Measurements from ENCODE around the gene RAI1. TPM values are rescaled to one million over a fixed set of nuclear protein-coding genes. Genes with fewer than 3 reads are reported as not detected.
A peak's percentile ranks its signal among the peaks of the same experiment; 100 is the strongest.

RAI1 gene
- total RNA-seq, 2 experiments from 2014 or later, result 9.2 to 12.0 TPM

DNA sequence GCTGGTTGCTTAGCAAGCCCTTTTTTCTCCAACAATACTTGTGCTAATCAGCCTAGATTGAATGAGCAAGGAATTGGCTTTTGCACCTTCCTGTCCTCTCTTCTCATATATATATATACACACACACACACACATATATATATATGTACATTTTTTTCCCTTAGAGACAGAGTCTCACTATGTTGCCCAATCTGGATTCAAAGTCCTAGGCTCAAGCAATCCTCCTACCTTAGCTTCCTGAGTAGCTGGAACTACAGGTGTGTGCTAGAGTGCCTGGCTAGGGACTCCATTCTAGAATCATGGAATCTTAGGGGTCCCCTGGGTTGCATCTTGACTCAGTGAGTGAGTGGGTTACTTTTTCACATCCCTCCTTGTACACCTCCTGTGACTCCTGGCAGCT lies 27.0 kb downstream of the RAI1 start:
- H3K9me3 Mint-ChIP-seq, result no peaks in the 10 kb centered on the region
- H3K36me3 Mint-ChIP-seq (ENCODE audit: low read depth), result no peaks in the 10 kb centered on the region
- H3K27me3 Mint-ChIP-seq (ENCODE audit: low read depth), result no peaks in the 10 kb centered on the region
- no peak overlapping the region for H3K27ac Mint-ChIP-seq
- H3K4me3 Mint-ChIP-seq, result no peak overlapping the region
- intact Hi-C loops (cut with micrococcal nuclease), result no loop called here
- peaks cover 13% of the 10 kb centered on the region for H3K4me1 Mint-ChIP-seq (ENCODE audit: low read depth)
- no peak for DNase-seq
- CTCF ChIA-PET, result no interaction called here

DNA sequence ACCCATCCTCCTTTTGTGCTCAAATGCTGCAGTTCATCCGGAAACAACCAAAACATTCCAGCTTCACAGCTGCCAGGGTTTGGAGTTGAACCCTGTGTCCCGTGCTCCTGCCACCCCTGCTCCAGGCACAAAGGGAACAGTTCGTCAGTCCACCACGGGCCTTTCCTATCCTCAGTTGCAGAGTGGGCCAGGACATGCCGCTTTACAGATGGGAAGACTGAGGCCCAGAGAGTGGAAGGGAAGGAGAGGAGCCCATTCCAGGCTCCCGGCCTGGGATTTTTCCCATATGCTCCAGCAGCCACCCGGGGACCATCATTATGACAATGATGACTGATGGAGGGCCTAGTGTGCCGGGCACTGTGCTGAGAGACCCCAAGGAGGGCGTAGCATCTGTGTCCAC lies 27.6 kb downstream of the RAI1 start:
- Mint-ChIP-seq H3K4me1 (ENCODE audit: low read depth) (peaks cover 12% of the 10 kb centered on the region), H3K27ac (no peak overlapping the region), H3K36me3 (ENCODE audit: low read depth) (no peaks in the 10 kb centered on the region), H3K9me3 (no peaks in the 10 kb centered on the region), H3K27me3 (ENCODE audit: low read depth) (no peaks in the 10 kb centered on the region), H3K4me3 (no peak overlapping the region)
- CTCF ChIA-PET, result no interaction called here
- no peak for DNase-seq
- intact Hi-C loops (cut with micrococcal nuclease), result no loop called here

DNA sequence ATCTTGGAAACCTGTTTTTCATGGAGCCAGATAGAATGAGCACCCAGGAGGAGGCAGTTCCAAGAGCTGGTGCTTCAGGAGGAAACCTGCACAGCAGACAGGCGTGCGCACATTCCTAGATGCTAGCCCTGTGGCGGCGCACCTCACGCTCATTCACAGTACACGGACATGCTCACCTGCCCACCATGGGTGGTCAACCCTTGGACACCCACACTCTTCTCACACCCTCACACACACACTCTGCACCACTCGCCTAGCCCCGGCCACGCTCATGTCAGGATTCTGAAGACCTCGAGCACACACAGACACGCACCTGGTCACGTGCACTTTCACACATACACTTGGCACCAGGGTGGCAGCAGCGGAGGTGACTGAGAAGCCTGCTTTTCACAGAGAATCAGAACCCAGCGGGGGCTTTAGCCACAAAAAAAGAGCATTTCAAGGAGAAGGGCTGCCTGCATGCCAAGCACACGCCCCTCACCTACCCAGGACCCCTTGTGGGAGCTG lies 28.6 kb downstream of the RAI1 start:
- CTCF ChIA-PET, result no interaction called here
- Mint-ChIP-seq H3K4me3 (no peak overlapping the region), H3K9me3 (no peaks in the 10 kb centered on the region), H3K27me3 (ENCODE audit: low read depth) (no peaks in the 10 kb centered on the region), H3K27ac (no peak overlapping the region), H3K4me1 (ENCODE audit: low read depth) (peaks cover 17% of the 10 kb centered on the region), H3K36me3 (ENCODE audit: low read depth) (no peaks in the 10 kb centered on the region)
- no peak for DNase-seq
- intact Hi-C loops (cut with micrococcal nuclease), result no loop called here

DNA sequence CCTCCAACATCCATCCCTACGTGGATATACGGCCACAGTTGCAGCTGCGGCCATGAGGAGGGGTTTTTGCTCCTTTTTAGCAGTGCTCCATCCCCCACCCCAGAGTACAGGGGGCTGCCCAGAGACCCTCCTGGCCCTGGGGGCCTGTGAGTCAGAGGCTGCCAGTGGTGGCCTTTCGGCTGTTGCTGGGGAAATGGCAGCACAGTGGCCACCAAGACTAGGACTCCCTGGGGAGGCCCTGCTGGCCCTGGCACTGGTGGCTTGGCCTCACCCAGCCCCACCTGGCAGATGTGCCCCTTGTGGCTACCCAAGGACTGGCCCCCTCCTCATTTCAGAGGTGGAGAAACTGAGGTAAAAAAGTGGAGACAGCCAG lies 29.1 kb downstream of the RAI1 start:
- H3K4me3 Mint-ChIP-seq, result no peak overlapping the region
- H3K4me1 Mint-ChIP-seq (ENCODE audit: low read depth), result peaks cover 17% of the 10 kb centered on the region
- no peak for DNase-seq
- intact Hi-C loops (cut with micrococcal nuclease), result no loop called here
- no peak overlapping the region for H3K27ac Mint-ChIP-seq
- no peaks in the 10 kb centered on the region for H3K36me3 Mint-ChIP-seq (ENCODE audit: low read depth)
- no peaks in the 10 kb centered on the region for H3K9me3 Mint-ChIP-seq
- CTCF ChIA-PET, result no interaction called here
- no peaks in the 10 kb centered on the region for H3K27me3 Mint-ChIP-seq (ENCODE audit: low read depth)

DNA sequence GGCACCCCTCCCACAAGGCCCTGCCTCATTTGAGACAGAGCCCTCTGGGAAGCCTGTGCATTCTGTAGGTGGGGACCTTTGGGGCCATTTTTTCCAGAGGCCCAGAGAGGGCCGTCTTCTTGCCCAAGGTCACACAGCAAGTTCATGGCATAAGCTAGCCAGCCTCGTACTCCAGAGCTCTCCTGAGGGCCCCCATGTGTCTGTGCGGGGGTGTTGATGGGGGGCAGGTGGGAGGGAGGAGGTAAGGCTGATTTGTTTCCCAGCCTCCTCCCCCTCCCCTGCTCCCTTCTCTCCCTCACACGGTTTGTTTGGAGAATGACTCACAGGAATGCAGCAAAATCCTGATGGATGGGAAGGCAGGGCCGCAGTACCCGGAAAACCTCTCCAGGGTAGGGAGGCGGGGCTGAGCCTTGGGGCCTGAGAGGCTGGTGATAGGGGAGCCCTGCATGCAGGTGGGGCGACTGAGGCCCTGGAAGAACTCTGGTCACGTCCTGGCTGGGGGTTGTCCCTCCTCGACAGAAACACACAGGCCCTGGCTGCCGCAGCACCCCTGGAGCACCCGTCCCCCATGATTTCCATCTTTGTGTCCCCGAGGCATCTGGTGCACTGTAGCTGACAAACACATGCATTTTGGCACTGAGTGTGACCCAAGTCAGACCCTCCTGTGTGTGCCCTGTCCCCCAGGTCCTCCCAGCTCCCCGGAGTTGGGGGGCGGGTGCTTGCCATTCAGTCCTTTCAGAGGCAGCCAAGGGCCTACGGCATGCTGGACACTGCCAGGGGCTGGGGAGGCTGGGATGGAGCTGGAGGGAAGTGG lies 29.7 kb downstream of the RAI1 start:
- Mint-ChIP-seq H3K4me1 (ENCODE audit: low read depth) (peaks cover 17% of the 10 kb centered on the region), H3K4me3 (no peak overlapping the region), H3K9me3 (no peaks in the 10 kb centered on the region), H3K36me3 (ENCODE audit: low read depth) (no peaks in the 10 kb centered on the region), H3K27me3 (ENCODE audit: low read depth) (no peaks in the 10 kb centered on the region), H3K27ac (no peak overlapping the region)
- DNase-seq, result no peak
- CTCF ChIA-PET, result no interaction called here
- intact Hi-C loops (cut with micrococcal nuclease), result no loop called here

DNA sequence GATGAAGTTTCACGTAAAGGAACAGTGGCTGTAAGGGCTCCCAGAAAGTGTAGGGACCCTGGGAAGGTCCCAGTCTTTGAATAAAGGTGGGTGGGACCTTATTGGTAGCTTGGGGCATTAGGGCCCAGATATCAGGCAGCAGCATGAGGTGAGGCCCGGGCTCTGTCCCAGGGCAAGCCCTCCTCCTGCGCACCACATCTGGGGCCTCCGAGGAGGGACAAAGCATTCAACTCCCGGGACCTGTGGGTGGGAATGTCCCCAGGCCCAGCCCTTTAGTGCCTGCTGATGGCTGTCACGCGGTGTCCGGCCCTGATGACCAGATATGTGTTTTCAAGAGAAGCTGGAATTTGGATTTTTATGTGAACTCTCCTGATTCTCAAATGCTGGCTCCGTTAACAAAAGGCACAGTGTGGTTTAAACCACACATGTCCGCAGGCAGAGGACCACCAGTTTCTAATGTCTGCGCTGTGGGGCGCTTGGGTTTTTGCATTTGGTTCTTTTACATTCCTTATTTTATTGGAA lies 30.4 kb downstream of the RAI1 start:
- H3K27ac Mint-ChIP-seq, result no peak overlapping the region
- H3K4me3 Mint-ChIP-seq, result no peak overlapping the region

DNA sequence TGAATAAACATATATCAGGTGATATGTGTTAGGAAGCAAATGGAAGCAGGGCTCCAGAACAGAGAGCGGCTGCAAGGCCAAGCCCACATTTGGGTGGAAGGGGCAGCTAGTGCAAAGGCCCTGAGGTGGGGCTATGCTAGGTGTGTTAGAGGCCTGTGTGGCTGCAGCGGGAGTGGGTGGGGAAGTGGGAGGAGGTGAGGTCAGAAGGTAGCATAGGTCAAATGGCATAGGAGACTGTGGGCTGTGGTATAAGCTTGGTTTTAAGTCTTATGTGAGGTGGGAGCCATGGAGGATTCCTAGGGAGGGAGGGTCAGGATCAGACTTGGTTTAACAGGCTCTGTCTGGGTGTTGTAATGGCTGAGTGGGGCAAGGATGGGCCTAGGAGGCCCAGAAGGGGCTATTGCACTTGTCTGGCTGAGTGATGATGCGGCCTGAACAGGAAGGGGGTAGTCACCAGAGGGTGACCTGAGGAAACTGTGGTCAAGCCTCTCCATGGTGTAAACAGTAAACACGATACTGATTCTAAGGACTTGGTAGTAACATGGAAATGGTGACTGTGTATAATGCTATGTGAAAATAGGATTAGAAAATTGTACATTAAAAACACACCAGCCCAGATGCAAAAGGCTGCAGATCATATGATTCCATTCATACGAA lies 31.1 kb downstream of the RAI1 start:
- Mint-ChIP-seq H3K9me3 (no peaks in the 10 kb centered on the region), H3K27ac (no peak overlapping the region), H3K36me3 (ENCODE audit: low read depth) (no peaks in the 10 kb centered on the region), H3K4me1 (ENCODE audit: low read depth) (peaks cover 26% of the 10 kb centered on the region), H3K4me3 (no peak overlapping the region), H3K27me3 (ENCODE audit: low read depth) (no peaks in the 10 kb centered on the region)
- no peak for DNase-seq
- intact Hi-C loops (cut with micrococcal nuclease), result no loop called here
- CTCF ChIA-PET, result interaction anchor here (0.6 kb wide), 1 partner anchor 473 kb away, joined by 4 read pairs; no protein-coding TSS in a partner anchor

More for the DNA sequence above, 30.4 kb downstream of the RAI1 start:
- no peaks in the 10 kb centered on the region for H3K36me3 Mint-ChIP-seq (ENCODE audit: low read depth)
- DNase-seq, result no peak
- intact Hi-C loops (cut with micrococcal nuclease), result no loop called here
- H3K9me3 Mint-ChIP-seq, result no peaks in the 10 kb centered on the region
- peaks cover 21% of the 10 kb centered on the region for H3K4me1 Mint-ChIP-seq (ENCODE audit: low read depth)
- CTCF ChIA-PET, result interaction anchor here (0.6 kb wide), 1 partner anchor 472 kb away, joined by 4 read pairs; no protein-coding TSS in a partner anchor
- no peaks in the 10 kb centered on the region for H3K27me3 Mint-ChIP-seq (ENCODE audit: low read depth)

DNA sequence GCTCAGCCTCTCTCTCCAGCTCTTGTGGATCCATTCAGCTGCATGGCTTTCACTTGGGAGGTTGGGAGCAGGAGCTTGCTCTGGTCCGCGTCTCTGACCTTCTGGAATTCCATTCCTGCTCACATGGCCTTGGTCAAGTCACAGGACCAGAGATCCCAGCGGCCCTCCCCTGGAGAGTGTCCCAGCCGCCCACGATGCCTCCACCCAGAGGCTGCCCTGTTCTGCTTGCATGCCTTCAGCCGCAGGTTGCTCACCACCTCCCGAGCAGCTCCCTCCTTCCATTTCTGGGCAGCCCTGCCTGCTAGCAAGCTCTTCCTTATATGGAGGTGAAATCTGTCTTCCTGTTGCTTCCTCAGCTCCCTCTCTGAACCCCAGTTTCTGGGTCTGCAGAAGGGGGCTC lies 32.6 kb downstream of the RAI1 start:
- peak; percentile 41 for DNase-seq

DNA sequence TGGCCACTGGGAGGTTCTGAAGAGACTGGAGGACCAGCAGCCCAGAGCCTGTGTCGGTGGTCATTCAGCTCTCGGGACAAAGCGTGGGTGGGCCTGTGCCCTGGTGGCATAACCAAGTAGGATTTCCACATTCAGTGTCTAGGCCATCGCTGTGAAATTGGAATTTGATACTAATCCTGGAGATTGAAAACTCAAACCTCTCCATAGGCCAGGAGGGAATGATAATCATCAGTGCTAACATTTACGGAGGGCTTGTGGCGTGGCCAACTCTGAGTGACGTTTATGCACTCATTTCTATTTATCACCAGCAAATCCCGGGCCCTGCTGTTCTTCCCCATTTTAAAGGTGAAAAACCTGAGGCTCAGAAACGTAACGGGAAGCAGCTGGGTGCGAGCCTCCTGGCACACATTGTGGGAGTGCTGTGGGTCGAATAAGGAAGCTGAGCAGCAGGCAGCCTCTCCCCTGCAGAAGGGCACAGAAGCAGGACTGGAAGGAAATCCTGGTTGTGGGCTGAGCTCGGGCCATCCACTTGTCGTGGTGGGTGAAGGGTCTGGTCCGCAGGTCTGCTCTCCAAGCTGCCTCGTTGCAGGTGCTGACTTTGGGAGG lies 33.1 kb downstream of the RAI1 start:
- CTCF ChIA-PET, result interaction anchor here (1.1 kb wide), 1 partner anchor 22 kb away, joined by 3 read pairs; no protein-coding TSS in a partner anchor
- H3K27ac Mint-ChIP-seq, result no peak overlapping the region
- peaks cover 36% of the 10 kb centered on the region for H3K4me1 Mint-ChIP-seq (ENCODE audit: low read depth)
- intact Hi-C loops (cut with micrococcal nuclease), result no loop called here
- no peak overlapping the region for H3K4me3 Mint-ChIP-seq
- no peaks in the 10 kb centered on the region for H3K9me3 Mint-ChIP-seq
- no peaks in the 10 kb centered on the region for H3K36me3 Mint-ChIP-seq (ENCODE audit: low read depth)
- DNase-seq, result no peak
- peaks cover 3% of the 10 kb centered on the region for H3K27me3 Mint-ChIP-seq (ENCODE audit: low read depth)

More for the DNA sequence above, 32.6 kb downstream of the RAI1 start:
- Mint-ChIP-seq H3K27ac (no peak overlapping the region), H3K27me3 (ENCODE audit: low read depth) (no peaks in the 10 kb centered on the region), H3K36me3 (ENCODE audit: low read depth) (no peaks in the 10 kb centered on the region), H3K4me3 (no peak overlapping the region), H3K4me1 (ENCODE audit: low read depth) (peaks cover 36% of the 10 kb centered on the region), H3K9me3 (no peaks in the 10 kb centered on the region)
- CTCF ChIA-PET, result interaction anchor here (1.1 kb wide), 1 partner anchor 21 kb away, joined by 3 read pairs; no protein-coding TSS in a partner anchor
- intact Hi-C loops (cut with micrococcal nuclease), result no loop called here

DNA sequence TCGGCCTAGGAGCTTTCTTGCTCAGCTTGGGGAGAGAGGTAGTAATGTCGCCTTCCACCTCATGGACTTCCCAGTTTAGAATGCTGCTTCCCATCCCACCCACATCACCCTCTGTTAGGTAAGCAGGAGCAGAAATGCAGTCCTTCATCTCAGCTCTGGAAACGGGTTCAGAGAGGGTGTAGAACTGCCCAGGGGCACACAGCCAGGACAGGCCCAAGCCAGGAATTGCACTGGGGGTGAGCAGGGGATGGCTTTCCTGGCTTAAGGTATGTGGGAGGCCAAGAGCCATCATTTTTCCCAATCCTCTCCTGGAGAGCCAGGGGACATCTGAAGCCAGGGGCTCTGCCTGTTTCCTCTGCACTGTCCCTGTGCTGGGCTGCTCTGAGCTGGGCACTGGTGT lies 33.6 kb downstream of the RAI1 start:
- peaks cover 36% of the 10 kb centered on the region for H3K4me1 Mint-ChIP-seq (ENCODE audit: low read depth)
- H3K36me3 Mint-ChIP-seq (ENCODE audit: low read depth), result no peaks in the 10 kb centered on the region
- no peaks in the 10 kb centered on the region for H3K9me3 Mint-ChIP-seq
- peaks cover 3% of the 10 kb centered on the region for H3K27me3 Mint-ChIP-seq (ENCODE audit: low read depth)
- intact Hi-C loops (cut with micrococcal nuclease), result no loop called here
- CTCF ChIA-PET, result interaction anchor here (1.1 kb wide), 1 partner anchor 22 kb away, joined by 3 read pairs; no protein-coding TSS in a partner anchor
- no peak for DNase-seq
- H3K4me3 Mint-ChIP-seq, result no peak overlapping the region
- no peak overlapping the region for H3K27ac Mint-ChIP-seq

DNA sequence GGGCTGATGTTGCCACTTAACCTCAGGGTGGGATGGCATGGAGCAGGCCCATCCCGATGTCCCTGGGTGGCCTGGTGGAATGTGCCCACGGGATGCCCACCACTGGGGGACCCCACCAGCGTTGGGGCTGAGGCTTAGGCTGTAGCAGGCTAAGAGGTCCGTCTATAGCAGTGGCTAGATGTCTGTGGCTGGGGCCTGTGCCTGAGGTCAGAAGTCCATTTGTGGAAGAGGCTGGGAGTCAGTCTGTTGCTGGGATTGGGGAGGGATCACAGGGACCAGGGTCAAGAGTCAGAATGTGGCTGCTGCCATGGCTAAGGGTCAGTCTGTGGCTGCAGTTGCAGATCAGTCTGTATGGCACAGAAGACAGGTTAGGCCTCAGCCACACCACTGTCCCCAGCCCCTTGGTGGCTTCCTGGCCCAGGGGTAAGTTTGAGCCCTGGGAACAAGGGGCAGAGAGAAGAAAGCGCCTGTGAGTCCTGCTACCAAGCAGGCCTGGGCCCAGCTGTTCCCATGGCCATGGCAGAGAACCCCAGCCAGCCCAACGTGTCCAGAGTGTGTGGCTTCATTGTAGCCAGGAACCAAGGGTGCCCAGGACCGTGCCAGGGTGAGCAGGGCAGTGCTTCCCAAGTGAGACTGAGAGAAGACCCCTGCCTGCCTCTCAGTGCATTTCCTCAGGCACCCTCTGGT lies 35.7 kb downstream of the RAI1 start:
- Mint-ChIP-seq H3K9me3 (no peaks in the 10 kb centered on the region), H3K4me3 (no peak overlapping the region), H3K4me1 (ENCODE audit: low read depth) (peaks cover 39% of the 10 kb centered on the region), H3K27me3 (ENCODE audit: low read depth) (peaks cover 12% of the 10 kb centered on the region), H3K27ac (no peak overlapping the region), H3K36me3 (ENCODE audit: low read depth) (no peaks in the 10 kb centered on the region)
- DNase-seq, result no peak
- CTCF ChIA-PET, result interaction anchor here (0.5 kb wide), 1 partner anchor 39 kb away, joined by 5 read pairs; no protein-coding TSS in a partner anchor
- intact Hi-C loops (cut with micrococcal nuclease), result no loop called here

DNA sequence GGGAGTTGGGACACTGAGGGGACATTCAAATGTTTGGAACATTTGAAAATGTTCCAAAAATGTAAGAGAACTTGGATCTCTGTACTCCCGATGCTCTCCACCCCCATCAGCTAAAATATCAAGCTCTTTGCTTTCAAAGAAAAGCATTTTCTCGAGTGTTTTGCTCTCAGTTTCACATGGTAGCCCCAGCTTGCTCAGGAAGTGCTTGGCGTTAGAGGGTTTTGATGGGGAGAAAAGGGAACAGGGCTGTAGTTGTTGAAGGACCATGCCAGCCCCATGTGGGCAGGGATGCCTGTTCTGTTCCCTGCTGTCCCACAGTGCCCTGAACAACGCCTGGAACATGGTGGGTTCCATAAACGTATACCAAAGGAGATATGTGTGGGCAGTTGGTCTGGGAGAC lies 37.0 kb downstream of the RAI1 start:
- peaks cover 40% of the 10 kb centered on the region for H3K4me1 Mint-ChIP-seq (ENCODE audit: low read depth)
- H3K4me3 Mint-ChIP-seq, result no peak overlapping the region
- no peak for DNase-seq
- CTCF ChIA-PET, result no interaction called here
- intact Hi-C loops (cut with micrococcal nuclease), result no loop called here
- no peaks in the 10 kb centered on the region for H3K36me3 Mint-ChIP-seq (ENCODE audit: low read depth)
- no peaks in the 10 kb centered on the region for H3K9me3 Mint-ChIP-seq
- peaks cover 22% of the 10 kb centered on the region for H3K27me3 Mint-ChIP-seq (ENCODE audit: low read depth)
- H3K27ac Mint-ChIP-seq, result no peak overlapping the region

All from activated naive CD4-positive, alpha-beta T cell treated with anti-CD3 and anti-CD28 coated beads for 36 hours (primary cell).